ENCODE measurements around the gene AKAP6. TPM values are rescaled to one million over a fixed set of nuclear protein-coding genes. Genes with fewer than 3 reads are reported as not detected.

AKAP6 gene
- total RNA-seq, 1 experiment from 2014 or later, result 1.1 TPM

DNA sequence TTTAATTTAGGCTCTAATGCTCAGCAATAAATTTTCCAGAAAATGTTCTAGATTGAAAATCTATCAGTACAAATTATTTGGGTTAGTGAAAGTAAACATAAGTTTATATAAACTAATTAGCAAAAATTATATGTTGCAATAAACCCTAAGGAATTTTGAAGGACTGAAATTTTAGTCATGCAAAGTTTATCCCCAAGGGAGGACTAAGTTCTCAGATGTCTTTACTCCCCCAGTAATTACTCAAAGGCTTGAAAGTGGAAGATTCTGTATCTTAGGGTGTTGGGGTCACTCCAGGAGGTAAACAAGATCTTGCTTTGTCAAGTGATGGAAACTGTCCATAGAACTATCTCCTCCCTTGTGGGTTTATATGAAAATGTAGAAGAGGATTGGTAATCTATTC lies 183.7 kb downstream of the AKAP6 start:
- Histone ChIP-seq H4K20me1 (ENCODE audit: control insufficient read depth, insufficient read depth, insufficient read length) (no peaks in the 10 kb centered on the region), H3K79me2 (ENCODE audit: insufficient read depth, low read length) (no peaks in the 10 kb centered on the region), H3K4me1 (ENCODE audit: insufficient read depth, low read length) (no peaks in the 10 kb centered on the region), H3K9me3 (ENCODE audit: control insufficient read depth, low read depth, low read length) (no peaks in the 10 kb centered on the region), H4K5ac (ENCODE audit: insufficient read length, low read depth, low read length) (no peak overlapping the region), H2AK5ac (ENCODE audit: insufficient read length, low read length) (no peak overlapping the region), H2BK120ac (ENCODE audit: low read depth, low read length, poor library complexity, severe bottlenecking) (no peak overlapping the region), H3K27me3 (ENCODE audit: insufficient read depth, low read length) (no peaks in the 10 kb centered on the region), H4K91ac (ENCODE audit: insufficient read length, low read depth, low read length) (no peak overlapping the region), H3K79me1 (ENCODE audit: insufficient read depth, low read depth, low read length, poor library complexity, severe bottlenecking) (no peaks in the 10 kb centered on the region), H3K4me2 (ENCODE audit: insufficient read depth, insufficient read length, low read length) (no peak overlapping the region), H3K23me2 (ENCODE audit: insufficient read length, low read depth, low read length, poor library complexity, severe bottlenecking) (no peaks in the 10 kb centered on the region), H3K4ac (ENCODE audit: low read depth, low read length) (no peak overlapping the region), H3K9ac (ENCODE audit: extremely low read depth, insufficient read length, low read length) (no peak overlapping the region), H3T11ph (ENCODE audit: low read length) (no peak overlapping the region), H2BK12ac (ENCODE audit: insufficient read length, low read depth, low read length) (no peak overlapping the region), H3K27ac (ENCODE audit: insufficient read length, low read depth, low read length) (no peak overlapping the region), H2AFZ (ENCODE audit: low read length) (no peak overlapping the region), H3K23ac (ENCODE audit: insufficient read length, low read depth, low read length) (no peak overlapping the region), H2BK20ac (ENCODE audit: low read depth, low read length, poor library complexity, severe bottlenecking) (no peak overlapping the region), H2BK5ac (ENCODE audit: insufficient read length, low read length) (no peak overlapping the region), H3K18ac (ENCODE audit: insufficient read length, low read depth, low read length) (no peak overlapping the region), H4K8ac (replicated peaks; ENCODE audit: insufficient read length, low read depth, low read length) (no peak overlapping the region), H3K14ac (ENCODE audit: insufficient read depth, low read length) (no peak overlapping the region), H2BK15ac (ENCODE audit: low read depth, low read length) (no peak overlapping the region), H3K56ac (ENCODE audit: insufficient read length, low read depth, low read length) (no peak overlapping the region)
- H3K27me3 Mint-ChIP-seq (ENCODE audit: low read depth), result no peaks in the 10 kb centered on the region; the same call in 1 of the 2 replicates
- H3K36me3 Mint-ChIP-seq (ENCODE audit: insufficient read depth in 1 of 3, low read depth in 3 of 3), result peaks cover 0 to 7% (median 3%) of the 10 kb centered on the region in 3 experiments; a peak in 2 of 7 replicates
- no peak for DNase-seq
- H3K4me3 Mint-ChIP-seq, result no peak overlapping the region
- peak overlapping the region in 1 of 3 experiments; percentile 14; a peak in 1 of 7 replicates for H3K27ac Mint-ChIP-seq
- H3K4me1 Mint-ChIP-seq, result peaks cover 4 to 5% of the 10 kb centered on the region in 2 experiments; a peak in 2 of 4 replicates
- H3K9me3 Mint-ChIP-seq, result peaks cover 2 to 7% of the 10 kb centered on the region in 2 experiments; a peak in 2 of 5 replicates
- TF ChIP-seq CTCF (conservative IDR thresholded peaks at IDR 0.05), result no peak

All from H9 (cell line).